HG03103 (cell line): ENCODE data around the gene DNMT3A.

Experiments
- ATAC-seq: cut with Tn5 transposase; IDR thresholded peaks from one replicate; pipeline ENCODE4 v1.9.1; 2021; ENCODE audit warnings: low read depth; ENCODE audit not compliant: unreplicated experiment

The DNMT3A gene

GRCh38 chr2:25308599-25308998, 33.1 kb downstream of the DNMT3A start:
- ATAC-seq = no peak

- ATAC-seq = no peak
These were observed 33.7 kb downstream of the DNMT3A start for GRCh38 chr2:25307949-25308557.

DNA sequence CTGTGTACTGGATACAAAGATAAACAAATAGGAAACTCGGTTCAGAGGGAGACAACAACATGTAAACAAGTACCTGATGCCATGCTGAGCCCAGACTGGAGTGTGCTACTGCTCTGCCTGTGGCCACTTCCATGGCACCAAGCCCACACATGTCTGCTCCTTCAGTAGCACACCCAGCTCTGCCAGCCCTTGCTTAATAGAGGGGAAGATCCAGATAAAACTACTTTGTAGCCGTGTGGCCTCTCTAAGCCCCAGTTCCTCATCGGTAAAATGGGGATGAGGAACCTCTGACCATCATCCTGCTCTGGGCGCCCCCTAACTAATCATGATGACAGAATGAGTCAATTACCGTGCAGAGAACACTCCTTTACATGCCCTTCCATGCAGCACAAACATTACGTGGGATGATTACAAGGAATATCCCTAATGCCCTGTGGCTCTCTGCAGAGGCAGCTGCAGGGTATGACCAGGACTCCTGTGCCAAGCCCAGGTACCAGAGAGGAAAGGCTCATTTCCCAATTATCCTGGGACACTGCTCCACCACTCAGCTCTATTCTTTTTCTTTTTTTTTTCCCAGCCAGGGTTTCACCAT, 34.9 kb downstream of the DNMT3A start:
- ATAC-seq = no peak

- ATAC-seq = no peak
These were observed 36.0 kb downstream of the DNMT3A start for GRCh38 chr2:25305775-25306174.

- ATAC-seq = no peak
These were observed 36.7 kb downstream of the DNMT3A start for GRCh38 chr2:25304826-25305596.

- no peak for ATAC-seq
These were observed 37.4 kb downstream of the DNMT3A start for GRCh38 chr2:25304321-25304720.

DNA sequence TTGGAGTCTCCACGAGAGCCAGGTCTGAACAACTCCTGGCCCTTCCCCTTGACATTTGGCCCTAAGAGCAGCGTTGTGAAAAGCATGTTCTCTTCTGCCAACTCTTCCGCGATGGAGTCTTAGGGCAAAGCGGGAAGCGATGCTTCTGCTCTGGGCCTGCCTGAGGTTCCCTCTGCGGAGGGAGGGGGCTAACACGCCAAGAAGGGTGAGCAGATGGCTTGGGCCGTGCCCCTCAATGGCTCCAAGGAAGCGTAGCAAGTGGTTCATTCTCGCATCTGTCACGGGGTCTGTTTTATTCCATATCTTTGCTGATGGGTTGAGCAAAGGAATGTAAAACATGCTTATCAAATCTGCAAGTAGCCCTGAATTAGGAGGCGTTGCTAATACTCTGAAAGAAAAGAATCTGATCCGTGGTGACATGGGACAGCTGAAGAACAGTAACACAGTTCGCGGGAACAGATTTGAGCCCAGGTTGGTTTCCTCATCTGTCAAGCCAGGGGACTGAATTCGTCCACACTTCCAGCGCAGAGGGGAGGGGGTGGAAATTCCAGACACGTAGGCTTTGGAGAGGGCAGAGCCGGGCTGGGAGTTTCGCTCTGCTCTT, 38.0 kb downstream of the DNMT3A start:
- no peak for ATAC-seq

DNA sequence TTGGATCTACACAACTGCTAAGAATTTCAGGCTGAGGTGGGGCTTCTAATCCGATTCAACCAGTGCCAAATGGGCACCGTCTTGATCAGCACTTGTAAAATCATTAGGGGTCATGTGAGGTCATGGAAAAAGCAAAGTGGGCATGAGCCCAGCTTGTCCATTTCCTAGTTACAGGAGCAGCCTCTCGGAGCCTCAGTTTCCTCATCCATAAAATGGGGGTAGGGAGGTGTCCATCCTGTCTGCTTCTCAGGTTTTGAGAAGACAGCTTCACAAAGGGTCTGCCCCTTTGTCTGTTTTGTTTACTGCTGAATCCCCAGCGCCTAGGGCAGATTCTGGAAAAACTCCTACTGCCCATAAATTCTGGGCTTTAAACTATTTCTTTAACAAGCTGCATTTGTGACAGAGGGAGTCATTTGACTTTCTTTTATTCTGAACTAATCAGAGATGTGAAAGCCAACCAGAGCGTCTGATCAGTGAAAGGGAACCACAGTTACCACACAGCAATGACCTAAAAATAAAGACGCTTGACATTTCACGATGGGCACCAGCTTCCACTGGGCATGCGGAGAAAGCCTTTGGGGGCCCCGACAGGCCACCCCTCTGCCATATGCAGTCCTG, 38.9 kb downstream of the DNMT3A start:
- ATAC-seq = no peak

DNA sequence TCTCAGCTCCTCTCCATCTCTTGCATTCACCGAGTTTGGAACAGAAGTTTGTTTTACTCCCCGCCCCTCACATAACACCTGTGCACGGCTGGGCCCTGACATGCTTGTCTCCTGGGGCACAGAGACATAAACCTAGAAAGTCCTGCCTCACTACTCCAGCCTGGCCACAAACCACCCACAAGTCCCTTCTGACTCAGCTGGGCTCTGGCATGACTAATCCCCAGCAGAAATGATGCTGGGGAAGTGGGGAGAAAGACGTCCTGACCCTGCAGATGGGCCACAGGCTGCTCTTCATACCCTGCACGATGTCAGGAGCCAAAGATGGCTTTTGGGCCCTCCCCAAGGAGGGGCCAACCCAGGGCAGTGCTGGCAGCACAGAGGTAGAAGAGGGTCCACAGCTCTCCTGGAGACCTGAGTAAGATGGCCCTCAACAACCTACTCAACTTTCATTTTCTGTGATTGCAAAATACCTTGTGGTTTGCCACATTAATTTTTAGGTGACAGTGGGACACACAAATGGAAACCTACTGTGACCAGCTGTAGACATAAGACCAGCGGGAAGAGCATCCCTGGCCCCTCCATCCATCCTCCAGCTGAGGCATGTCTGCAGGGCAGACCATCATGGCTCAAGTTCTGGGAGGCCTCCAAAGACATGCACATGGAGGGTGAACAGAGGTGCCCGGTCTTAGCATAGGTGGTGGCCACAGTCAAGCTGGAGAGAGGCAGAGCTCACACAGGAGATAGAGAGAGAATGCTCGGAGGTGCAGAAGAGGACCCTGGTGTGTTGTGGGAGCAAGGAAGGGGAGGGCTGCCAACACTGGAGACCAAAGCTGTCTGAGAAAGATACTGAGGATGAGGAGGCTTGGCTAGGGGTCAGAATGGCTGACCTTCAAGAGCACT, 40.0 kb downstream of the DNMT3A start:
- peak; percentile 94 for ATAC-seq

GRCh38 chr2:25300001-25300400, 41.7 kb downstream of the DNMT3A start:
- no peak for ATAC-seq

DNA sequence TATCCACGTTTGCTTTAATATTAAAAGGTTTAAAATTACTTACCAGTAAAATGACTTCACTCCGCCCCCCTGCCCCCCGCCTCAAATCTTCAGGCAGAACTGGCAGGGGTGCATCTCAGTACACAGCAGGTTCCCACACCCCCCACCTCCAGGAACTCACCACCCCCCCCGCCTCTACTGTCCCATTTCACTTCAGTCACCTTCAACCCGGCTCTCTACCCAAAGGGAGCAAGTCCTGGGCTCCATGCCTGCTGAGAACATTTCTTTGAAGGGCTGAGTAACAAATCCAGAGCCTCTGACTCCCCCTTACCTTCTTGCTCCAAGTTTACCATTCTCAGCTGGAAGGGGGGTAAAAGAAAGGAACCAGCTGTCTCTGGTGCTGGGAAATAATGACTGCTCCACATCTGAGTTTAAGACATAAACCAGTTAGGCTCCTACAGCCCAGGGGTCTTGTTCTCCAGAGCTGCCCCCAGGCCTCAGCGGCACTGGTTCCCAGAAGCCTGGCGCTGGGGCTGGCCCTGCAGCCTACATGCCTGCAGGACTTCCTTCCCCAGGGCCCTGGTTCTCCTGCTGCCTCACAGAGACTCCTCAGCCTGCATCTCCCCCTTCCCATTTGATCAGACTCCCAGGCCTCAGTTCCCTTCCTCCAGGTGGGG, 42.8 kb downstream of the DNMT3A start:
- ATAC-seq = no peak

GRCh38 chr2:25297738-25298137, 44.0 kb downstream of the DNMT3A start:
- no peak for ATAC-seq

- no peak for ATAC-seq
These were observed 46.1 kb downstream of the DNMT3A start for GRCh38 chr2:25295621-25296020.

GRCh38 chr2:25294573-25295462, 46.9 kb downstream of the DNMT3A start:
- ATAC-seq = peak; percentile 77

GRCh38 chr2:25293958-25294562, 47.7 kb downstream of the DNMT3A start:
- ATAC-seq = no peak

- ATAC-seq = no peak
These were observed 48.6 kb downstream of the DNMT3A start for GRCh38 chr2:25293145-25293544.

- no peak for ATAC-seq
These were observed 49.3 kb downstream of the DNMT3A start for GRCh38 chr2:25292408-25292807.

DNA sequence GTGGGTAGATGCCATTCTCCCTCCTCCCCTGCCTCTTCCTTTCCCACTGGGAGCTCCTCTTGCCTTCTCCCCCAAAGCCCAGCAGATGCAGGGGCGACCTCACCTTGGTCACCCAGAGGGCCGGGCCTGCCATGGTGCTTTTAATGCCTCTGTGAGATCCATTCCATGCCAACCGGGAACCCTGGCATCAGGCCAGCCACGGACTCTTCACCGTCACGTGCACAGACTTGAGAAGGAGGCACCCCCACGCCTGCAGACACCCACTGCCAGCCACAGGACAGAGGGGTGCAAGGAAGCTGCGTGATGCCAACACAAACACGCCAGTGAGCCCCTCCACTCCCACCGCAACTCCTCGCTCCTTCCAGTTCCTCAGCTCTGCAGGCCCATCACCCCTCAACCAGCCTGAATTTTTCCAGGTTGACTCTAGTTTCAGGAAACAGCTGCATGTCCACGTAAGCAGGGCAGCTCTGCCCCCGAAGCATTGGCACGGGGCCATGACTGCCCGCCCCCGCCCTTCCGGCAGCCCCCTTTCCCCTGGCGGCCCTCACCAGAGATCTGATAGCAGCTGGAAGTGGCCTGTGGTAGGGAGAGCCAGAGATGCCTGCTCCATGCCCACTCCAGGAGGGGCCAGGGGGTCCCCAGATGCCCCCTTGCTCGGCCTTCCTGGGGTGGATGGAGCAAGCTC, 50.8 kb downstream of the DNMT3A start:
- no peak for ATAC-seq
